ENCODE results near the gene LIN54.

- no peak for TF ChIP-seq CTCF (IDR thresholded peaks at IDR 0.05)
- TF ChIP-seq POLR2A (IDR thresholded peaks at IDR 0.05): no peak
Observed at GRCh38 chr4:83046693-83047473, 36.3 kb upstream of the LIN54 start.

Data from esophagus squamous epithelium (tissue), 4 donors.